ENCODE results near the gene MORC3. TPM values are rescaled to one million over a fixed set of nuclear protein-coding genes. Genes with fewer than 3 reads are reported as not detected.
A peak's percentile ranks its signal among the peaks of the same experiment; 100 is the strongest.

Gene MORC3
- total and polyA plus RNA-seq, 4 donors, result 13.0 to 90.3 (median 19.5) TPM

- no peak for ATAC-seq (ENCODE audit: insufficient read depth, low FRiP score)
- TF ChIP-seq, protein P1, sequence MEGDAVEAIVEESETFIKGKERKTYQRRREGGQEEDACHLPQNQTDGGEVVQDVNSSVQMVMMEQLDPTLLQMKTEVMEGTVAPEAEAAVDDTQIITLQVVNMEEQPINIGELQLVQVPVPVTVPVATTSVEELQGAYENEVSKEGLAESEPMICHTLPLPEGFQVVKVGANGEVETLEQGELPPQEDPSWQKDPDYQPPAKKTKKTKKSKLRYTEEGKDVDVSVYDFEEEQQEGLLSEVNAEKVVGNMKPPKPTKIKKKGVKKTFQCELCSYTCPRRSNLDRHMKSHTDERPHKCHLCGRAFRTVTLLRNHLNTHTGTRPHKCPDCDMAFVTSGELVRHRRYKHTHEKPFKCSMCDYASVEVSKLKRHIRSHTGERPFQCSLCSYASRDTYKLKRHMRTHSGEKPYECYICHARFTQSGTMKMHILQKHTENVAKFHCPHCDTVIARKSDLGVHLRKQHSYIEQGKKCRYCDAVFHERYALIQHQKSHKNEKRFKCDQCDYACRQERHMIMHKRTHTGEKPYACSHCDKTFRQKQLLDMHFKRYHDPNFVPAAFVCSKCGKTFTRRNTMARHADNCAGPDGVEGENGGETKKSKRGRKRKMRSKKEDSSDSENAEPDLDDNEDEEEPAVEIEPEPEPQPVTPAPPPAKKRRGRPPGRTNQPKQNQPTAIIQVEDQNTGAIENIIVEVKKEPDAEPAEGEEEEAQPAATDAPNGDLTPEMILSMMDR (IDR thresholded peaks at IDR 0.05; ENCODE audit: control extremely low read depth, extremely low read depth), result no peak
- Histone ChIP-seq H3K27me3 (ENCODE audit: control insufficient read depth in 3 of 3, insufficient read depth in 3 of 3, low read length in 2 of 3) (no peaks in the 10 kb centered on the region), H3K9ac (ENCODE audit: insufficient read depth in 1 of 2, low read length in 2 of 2) (no peak overlapping the region), H3K4me1 (ENCODE audit: control insufficient read depth in 5 of 5, insufficient read depth in 5 of 5, low read length in 5 of 5) (peaks cover 0 to 3% (median 0%) of the 10 kb centered on the region in 5 donors), H3K27ac (ENCODE audit: low read depth in 1 of 2, low read length in 1 of 2) (peak overlapping the region in 1 of 2 donors; percentile 82), H3K4me3 (no peak overlapping the region), H3K9me3 (ENCODE audit: control insufficient read depth in 4 of 4, insufficient read depth in 3 of 4, low read length in 3 of 4) (no peaks in the 10 kb centered on the region), H3K36me3 (ENCODE audit: control insufficient read depth in 4 of 4, insufficient read depth in 4 of 4, low read length in 4 of 4) (peaks cover 0 to 2% (median 0%) of the 10 kb centered on the region in 4 donors)
- no peak for DNase-seq
- 93 to 94% methylated on average over 4 of the region's 4 CpGs for WGBS, 2 donors
These were observed 22.5 kb upstream of the MORC3 start for GRCh38 chr21:36297406-36297937.

DNA sequence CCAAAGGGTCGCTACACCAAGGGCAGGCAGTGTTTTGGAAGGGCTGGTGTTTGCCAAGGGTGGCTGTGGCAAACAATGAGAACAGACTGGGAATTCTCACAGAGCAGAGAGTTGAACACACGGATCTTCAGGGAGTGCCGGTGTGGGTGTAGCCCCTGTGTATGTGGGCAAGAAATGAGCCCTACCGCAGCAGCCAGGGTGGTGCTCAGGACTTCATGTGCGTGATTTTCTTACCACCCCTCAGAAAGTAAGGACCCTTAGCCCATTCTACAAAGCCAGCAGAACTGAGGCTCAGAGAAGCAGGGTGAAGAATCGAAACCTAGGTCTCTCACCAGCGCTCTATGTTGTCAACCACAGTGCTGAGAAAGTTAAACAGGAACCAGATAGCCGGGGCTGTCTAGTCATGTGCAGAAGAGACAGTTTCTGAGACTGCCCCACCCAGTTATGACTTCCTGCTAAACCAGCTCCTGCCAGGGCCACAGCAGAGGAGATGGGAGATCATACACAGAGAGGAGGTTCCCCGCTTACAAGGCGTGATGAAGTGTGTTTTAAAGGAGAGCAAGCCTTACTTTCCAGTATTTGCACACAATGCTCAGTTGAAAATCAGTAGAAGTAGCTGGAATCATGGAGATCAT, 21.9 kb upstream of the MORC3 start:
- no peak overlapping the region for H3K9ac ChIP-seq (ENCODE audit: insufficient read depth in 1 of 2, low read length in 2 of 2)

GRCh38 chr21:36306872-36307534, 13.0 kb upstream of the MORC3 start:
- Histone ChIP-seq H3K36me3 (ENCODE audit: control insufficient read depth in 4 of 4, insufficient read depth in 4 of 4, low read length in 4 of 4) (no peaks in the 10 kb centered on the region), H3K4me3 (no peak overlapping the region), H3K27me3 (ENCODE audit: control insufficient read depth in 3 of 3, insufficient read depth in 3 of 3, low read length in 2 of 3) (no peaks in the 10 kb centered on the region), H3K9ac (ENCODE audit: insufficient read depth in 1 of 2, low read length in 2 of 2) (no peak overlapping the region), H3K9me3 (ENCODE audit: control insufficient read depth in 4 of 4, insufficient read depth in 3 of 4, low read length in 3 of 4) (peaks cover 0 to 5% (median 0%) of the 10 kb centered on the region in 4 donors), H3K4me1 (ENCODE audit: control insufficient read depth in 5 of 5, insufficient read depth in 5 of 5, low read length in 5 of 5) (no peaks in the 10 kb centered on the region), H3K27ac (ENCODE audit: low read depth in 1 of 2, low read length in 1 of 2) (no peak overlapping the region)
- ATAC-seq (ENCODE audit: insufficient read depth, low FRiP score) (no peak), DNase-seq (no peak)
- TF ChIP-seq, protein P1 (IDR thresholded peaks at IDR 0.05; ENCODE audit: control extremely low read depth, extremely low read depth), result no peak
- whole genome bisulfite sequencing, 2 donors, result 98 to 99% methylated on average over 6 of the region's 6 CpGs

More for the DNA sequence above, 21.9 kb upstream of the MORC3 start:
- Histone ChIP-seq H3K4me3 (no peak overlapping the region), H3K9me3 (ENCODE audit: control insufficient read depth in 4 of 4, insufficient read depth in 3 of 4, low read length in 3 of 4) (no peaks in the 10 kb centered on the region), H3K27me3 (ENCODE audit: control insufficient read depth in 3 of 3, insufficient read depth in 3 of 3, low read length in 2 of 3) (no peaks in the 10 kb centered on the region), H3K27ac (ENCODE audit: low read depth in 1 of 2, low read length in 1 of 2) (peak overlapping the region in 1 of 2 donors; percentile 82), H3K36me3 (ENCODE audit: control insufficient read depth in 4 of 4, insufficient read depth in 4 of 4, low read length in 4 of 4) (peaks cover 0 to 2% (median 0%) of the 10 kb centered on the region in 4 donors), H3K4me1 (ENCODE audit: control insufficient read depth in 5 of 5, insufficient read depth in 5 of 5, low read length in 5 of 5) (peaks cover 0 to 3% (median 0%) of the 10 kb centered on the region in 5 donors)
- DNase-seq (peak in 1 of 3 donors; percentile 43), ATAC-seq (ENCODE audit: insufficient read depth, low FRiP score) (peak; percentile 87)
- WGBS, 2 donors, result 32 to 36% methylated on average over 10 of the region's 10 CpGs
- TF ChIP-seq, protein P1 (IDR thresholded peaks at IDR 0.05; ENCODE audit: control extremely low read depth, extremely low read depth), result no peak

Data from lung (tissue), 12 donors.